H1 (cell line): ENCODE data around the gene PPP1R18. TPM values are rescaled to one million over a fixed set of nuclear protein-coding genes. Genes with fewer than 3 reads are reported as not detected.
A peak's percentile ranks its signal among the peaks of the same experiment; 100 is the strongest.

Source experiments
- BRCA1 ChIP-seq: IDR thresholded peaks from 2 replicates; pipeline ENCODE4 v1.6.1; 2012; ENCODE audit warnings: low read depth, low read length, improper control_type of control experiment
- CHD7 ChIP-seq: fragments of 300-600 bp; sonication (generic); IDR thresholded peaks from 2 replicates; pipeline ENCODE4 v1.7.1; 2012; ENCODE audit warnings: low read length, moderate library complexity, mild to moderate bottlenecking, inconsistent platforms; ENCODE audit not compliant: insufficient replicate concordance
- JUND ChIP-seq: IDR thresholded peaks from 2 replicates; pipeline ENCODE4 v1.6.1; 2011; ENCODE audit warnings: mild to moderate bottlenecking, improper control_type of control experiment, low read length
- NANOG ChIP-seq: IDR thresholded peaks from 2 replicates; pipeline ENCODE4 v1.6.1; 2011; ENCODE audit warnings: low read length, low read depth, mild to moderate bottlenecking, inconsistent platforms; ENCODE audit not compliant: insufficient read depth, poor library complexity, severe bottlenecking
- POLR2A ChIP-seq, 2 experiments: IDR thresholded peaks; 1 replicate in 1 of 2; 2 replicates in 1 of 2; pipeline ENCODE4 v1.6.1; 2011; ENCODE audit warnings: low read depth in 2 of 2, low read length in 2 of 2, mild to moderate bottlenecking in 2 of 2; ENCODE audit errors: control extremely low read depth in 1 of 2
- POLR2AphosphoS5 ChIP-seq: IDR thresholded peaks from 2 replicates; pipeline ENCODE4 v1.6.1; 2011; ENCODE audit warnings: low read depth, low read length
- USF2 ChIP-seq: IDR thresholded peaks from 2 replicates; pipeline ENCODE4 v1.6.1; 2011; ENCODE audit warnings: low read length, improper control_type of control experiment
- ZNF274 ChIP-seq: IDR thresholded peaks from 2 replicates; pipeline ENCODE4 v1.7.0; 2012; ENCODE audit warnings: low read length, borderline replicate concordance; ENCODE audit errors: extremely low read depth
- polyA plus RNA-seq, 7 experiments: library from polyadenylated mRNA; depleted of rRNA in 3 of 7; stranded (reverse) in 5 of 7; unstranded in 2 of 7; fragments of >200 nt in 5 of 7; fragments of 200-250 nt in 2 of 7; gene quantifications; 1 replicate in 5 of 7; 2 replicates in 1 of 7; 4 replicates in 1 of 7; pipeline versions ENCODE4 v1.2.1 to v1.2.3, GENCODE V29; 2011 to 2013; ENCODE audit warnings: missing spikeins in 2 of 7, mixed read lengths in 2 of 7
- total RNA-seq: library from RNA; stranded (reverse); fragmentation: NEBNext Ultra II Directional; extraction: Animal tissue kit (Norgen Biotek cat#: 25700); gene quantifications from 2 replicates; pipeline ENCODE4 v1.2.1, GENCODE V29; 2021
- TF ChIP-seq, protein P1 (sequence below): IDR thresholded peaks from 2 replicates; pipeline ENCODE4 v1.6.1; 2011; ENCODE audit warnings: low read depth, mild to moderate bottlenecking, low read length; ENCODE audit not compliant: insufficient read depth

The PPP1R18 gene
- total and polyA plus RNA-seq, 2 of the 8 experiments (the other 6 are each of a cell fraction or from before 2014, with no cell fraction given) = 25.1 to 29.1 TPM

GRCh38 chr6:30725713-30726505 is 39.5 kb upstream of the PPP1R18 start (continued):
- TF ChIP-seq CHD7 (no peak), POLR2A (IDR thresholded peaks at IDR 0.05; ENCODE audit: control extremely low read depth in 1 of 2, low read depth in 2 of 2, low read length in 2 of 2) (peak; percentile 68 to 79), POLR2AphosphoS5 (peak; percentile 96), NANOG (no peak), ZNF274 (no peak), BRCA1 (no peak; the same call in 1 of the 2 replicates), JUND (no peak), USF2 (no peak)
- TF ChIP-seq, protein P1, sequence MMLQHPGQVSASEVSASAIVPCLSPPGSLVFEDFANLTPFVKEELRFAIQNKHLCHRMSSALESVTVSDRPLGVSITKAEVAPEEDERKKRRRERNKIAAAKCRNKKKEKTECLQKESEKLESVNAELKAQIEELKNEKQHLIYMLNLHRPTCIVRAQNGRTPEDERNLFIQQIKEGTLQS = no peak
